ENCODE measurements around the gene MAFG.
A peak's percentile ranks its signal among the peaks of the same experiment; 100 is the strongest.

DNA sequence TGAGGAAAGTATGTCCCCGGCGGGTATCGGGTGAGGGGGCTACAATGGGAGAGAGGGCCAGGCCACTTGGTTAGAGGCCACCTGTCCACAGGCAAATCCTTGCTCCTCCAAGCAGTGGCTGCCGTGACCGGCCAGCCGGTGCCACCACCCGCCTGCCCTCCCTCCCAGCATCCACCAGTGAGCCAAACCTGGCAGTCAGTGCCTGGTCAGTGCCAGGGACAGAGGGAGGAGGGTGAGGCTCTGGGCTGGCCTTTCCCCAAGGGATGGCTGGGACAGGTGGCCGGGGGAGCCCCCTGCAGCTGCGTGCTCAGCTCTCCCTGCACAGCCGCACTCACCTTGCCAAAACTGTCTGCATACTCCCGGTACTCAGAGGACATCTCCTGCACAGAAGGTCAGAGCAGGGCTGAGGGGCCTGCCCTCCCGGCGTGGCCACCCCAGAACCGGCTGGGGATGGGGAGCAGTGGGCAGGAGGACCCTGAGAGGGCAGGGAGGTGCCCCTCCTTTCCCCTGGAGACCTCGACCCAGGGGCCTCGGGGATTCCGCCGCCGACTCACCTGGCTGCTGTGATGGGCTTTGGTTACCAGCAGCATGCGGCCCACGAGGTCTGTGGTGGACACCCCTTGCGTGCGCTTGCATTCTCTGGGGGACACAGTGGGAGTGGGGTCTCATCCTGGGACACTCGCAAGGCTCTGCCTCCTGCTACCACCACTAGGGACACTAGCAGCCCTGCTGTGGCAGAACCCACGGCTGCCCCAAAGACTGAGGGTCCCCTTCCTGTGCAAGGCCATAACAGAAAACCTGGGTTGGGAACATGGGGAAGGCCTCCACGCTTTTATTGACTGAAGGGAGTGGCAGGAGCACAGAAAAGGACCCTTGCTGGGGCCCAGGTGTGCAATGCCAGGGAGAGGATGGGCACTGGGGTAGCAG lies 20.1 kb downstream of the MAFG start:
- TF ChIP-seq, protein P1, sequence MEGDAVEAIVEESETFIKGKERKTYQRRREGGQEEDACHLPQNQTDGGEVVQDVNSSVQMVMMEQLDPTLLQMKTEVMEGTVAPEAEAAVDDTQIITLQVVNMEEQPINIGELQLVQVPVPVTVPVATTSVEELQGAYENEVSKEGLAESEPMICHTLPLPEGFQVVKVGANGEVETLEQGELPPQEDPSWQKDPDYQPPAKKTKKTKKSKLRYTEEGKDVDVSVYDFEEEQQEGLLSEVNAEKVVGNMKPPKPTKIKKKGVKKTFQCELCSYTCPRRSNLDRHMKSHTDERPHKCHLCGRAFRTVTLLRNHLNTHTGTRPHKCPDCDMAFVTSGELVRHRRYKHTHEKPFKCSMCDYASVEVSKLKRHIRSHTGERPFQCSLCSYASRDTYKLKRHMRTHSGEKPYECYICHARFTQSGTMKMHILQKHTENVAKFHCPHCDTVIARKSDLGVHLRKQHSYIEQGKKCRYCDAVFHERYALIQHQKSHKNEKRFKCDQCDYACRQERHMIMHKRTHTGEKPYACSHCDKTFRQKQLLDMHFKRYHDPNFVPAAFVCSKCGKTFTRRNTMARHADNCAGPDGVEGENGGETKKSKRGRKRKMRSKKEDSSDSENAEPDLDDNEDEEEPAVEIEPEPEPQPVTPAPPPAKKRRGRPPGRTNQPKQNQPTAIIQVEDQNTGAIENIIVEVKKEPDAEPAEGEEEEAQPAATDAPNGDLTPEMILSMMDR (conservative IDR thresholded peaks at IDR 0.05; ENCODE audit: low read length), result peak; percentile 44
- TF ChIP-seq EZH2phosphoT487 (IDR thresholded peaks at IDR 0.05; ENCODE audit: borderline replicate concordance, low read depth, low read length), result no peak

All from OCI-LY7 (cell line).